Activated CD8-positive, alpha-beta T cell treated with anti-CD3 and anti-CD28 coated beads, Interleukin-2, amount 10 ng/mL, durations not matched to agents 7 days and 5 days (primary cell): Measurements from ENCODE around the gene CLASP1. TPM values are rescaled to one million over a fixed set of nuclear protein-coding genes. Genes with fewer than 3 reads are reported as not detected.
"Not testable (repeated sequence)": the region's sequence is repeated elsewhere in the genome, so short reads cannot be mapped to it uniquely, and the experiment has no call there.

ENCODE experiments used
- ATAC-seq: fragments of 150-1000 bp; cut with Tn5 transposase; one replicate; pipeline ENCODE4 v1.10.0; 2021; ENCODE audit warnings: moderate library complexity
- CTCF ChIA-PET: fragments of 350-600 bp; sonication (Branson Sonifier 250); formaldehyde crosslinking; loops from one replicate; lab custom pipeline; 2021; ENCODE audit warnings: antibody characterized with exemption; lab: Charles Lee
- POLR2A ChIA-PET: fragments of 350-600 bp; sonication (Branson Sonifier 250); formaldehyde crosslinking; loops from one replicate; lab custom pipeline; 2021; ENCODE audit warnings: antibody characterized with exemption; lab: Charles Lee
- DNase-seq: peaks from one replicate; pipeline ENCODE4 v3.0.0-alpha.2; 2020
- H3K27ac Mint-ChIP-seq: one replicate; pipeline ENCODE4 v1.8.0; 2021; ENCODE audit warnings: mild to moderate bottlenecking, mixed read lengths
- H3K27me3 Mint-ChIP-seq: one replicate; pipeline ENCODE4 v1.8.0; 2021; ENCODE audit warnings: low read depth, mixed read lengths
- H3K36me3 Mint-ChIP-seq: one replicate; pipeline ENCODE4 v1.8.0; 2021; ENCODE audit warnings: low read depth, mixed read lengths
- H3K4me1 Mint-ChIP-seq: one replicate; pipeline ENCODE4 v1.8.0; 2021; ENCODE audit warnings: low read depth, mixed read lengths
- H3K4me3 Mint-ChIP-seq: one replicate; pipeline ENCODE4 v1.8.0; 2021; ENCODE audit warnings: mild to moderate bottlenecking, mixed read lengths
- H3K9me3 Mint-ChIP-seq: one replicate; pipeline ENCODE4 v1.8.0; 2022; ENCODE audit warnings: mixed read lengths; ENCODE audit not compliant: insufficient read depth
- total RNA-seq, 2 experiments: library from RNA; stranded (reverse); gene quantifications; one replicate each; pipeline ENCODE4 v1.2.3, GENCODE V29; 2021

Gene CLASP1
- 10 to 100 TPM; 62.3 to 65.2 TPM for total RNA-seq

GRCh38 chr2:121649149-121649595 is at the start of gene CLASP1:
CLASP1 (minus strand) TSS chr2:121649462; CDS start chr2:121605895, 43,567 bp downstream.
- ATAC-seq (peak; percentile 57), DNase-seq (no peak)
- H3K36me3 Mint-ChIP-seq: peaks cover 41% of the 10 kb centered on the region
- CTCF ChIA-PET: interaction anchor here (1.2 to 2.9 kb wide), 6 partner anchors 51 to 246 kb away, joined by 4 to 11 read pairs (median 8); partner anchors contain the start of genes NIFK and RNU4ATAC
- POLR2A ChIA-PET: interaction anchor here (0.8 to 9.9 kb wide), 16 partner anchors 8 to 137 kb away, joined by 3 to 176 read pairs (median 5); partner anchors contain the start of genes NIFK and RNU4ATAC
- no peaks in the 10 kb centered on the region for H3K27me3 Mint-ChIP-seq
- H3K27ac Mint-ChIP-seq: peak within 1 kb of the TSS; percentile 98
- peak within 1 kb of the TSS; percentile 100 for H3K4me3 Mint-ChIP-seq
- peaks cover 54% of the 10 kb centered on the region for H3K4me1 Mint-ChIP-seq
- H3K9me3 Mint-ChIP-seq: no peaks in the 10 kb centered on the region

- ChIA-PET CTCF (interaction anchor here (2.3 to 3.3 kb wide), 2 partner anchors 168 to 296 kb away, joined by 7 to 12 read pairs; partner anchors contain the start of gene RNU4ATAC), POLR2A (interaction anchor here (1.5 to 5.5 kb wide), 7 partner anchors 14 to 168 kb away, joined by 4 to 110 read pairs (median 13); partner anchors contain the start of genes CLASP1, NIFK and RNU4ATAC)
- H3K9me3 Mint-ChIP-seq: no peaks in the 10 kb centered on the region
- no peak for DNase-seq
- peaks cover 52% of the 10 kb centered on the region for H3K4me1 Mint-ChIP-seq
- no peak overlapping the region for H3K4me3 Mint-ChIP-seq
- H3K36me3 Mint-ChIP-seq: no peaks in the 10 kb centered on the region
- peak overlapping the region; percentile 98 for H3K27ac Mint-ChIP-seq
- H3K27me3 Mint-ChIP-seq: no peaks in the 10 kb centered on the region
- no peak for ATAC-seq
Observed at GRCh38 chr2:121698318-121698930, 49.2 kb upstream of the CLASP1 start.

- H3K9me3 Mint-ChIP-seq: no peaks in the 10 kb centered on the region
- H3K27ac Mint-ChIP-seq: peak overlapping the region; percentile 27
- no peak for DNase-seq
- H3K4me1 Mint-ChIP-seq: peaks cover 47% of the 10 kb centered on the region
- H3K4me3 Mint-ChIP-seq: no peak overlapping the region
- CTCF ChIA-PET: interaction anchor here (1.0 kb wide), 1 partner anchor 47 kb away, joined by 3 read pairs; no protein-coding TSS in a partner anchor
- ATAC-seq: no peak
- POLR2A ChIA-PET: interaction anchor here (1.8 to 5.5 kb wide), 2 partner anchors 48 to 166 kb away, joined by 6 to 110 read pairs; partner anchors contain the start of genes CLASP1 and RNU4ATAC
- H3K27me3 Mint-ChIP-seq: peaks cover under 1% of the 10 kb centered on the region
- no peaks in the 10 kb centered on the region for H3K36me3 Mint-ChIP-seq
Observed at GRCh38 chr2:121697108-121697631, 47.9 kb upstream of the CLASP1 start.

GRCh38 chr2:121696410-121696930 is 47.2 kb upstream of the CLASP1 start:
- no peak overlapping the region for H3K4me3 Mint-ChIP-seq
- ATAC-seq (no peak), DNase-seq (no peak)
- ChIA-PET CTCF (no interaction called here), POLR2A (interaction anchor here (1.4 to 1.8 kb wide), 2 partner anchors 48 to 166 kb away, joined by 3 to 6 read pairs; partner anchors contain the start of gene RNU4ATAC)
- H3K9me3 Mint-ChIP-seq: no peaks in the 10 kb centered on the region
- peaks cover 42% of the 10 kb centered on the region for H3K4me1 Mint-ChIP-seq
- H3K27ac Mint-ChIP-seq: peak overlapping the region; percentile 40
- peaks cover 3% of the 10 kb centered on the region for H3K27me3 Mint-ChIP-seq
- no peaks in the 10 kb centered on the region for H3K36me3 Mint-ChIP-seq

GRCh38 chr2:121695171-121695451 is 45.8 kb upstream of the CLASP1 start:
- POLR2A ChIA-PET: interaction anchor here (0.9 to 1.4 kb wide), 2 partner anchors 47 to 164 kb away, joined by 3 read pairs; partner anchors contain the start of gene RNU4ATAC
- CTCF ChIA-PET: interaction anchor here (0.6 kb wide), 1 partner anchor 53 kb away, joined by 3 read pairs; no protein-coding TSS in a partner anchor
- no peaks in the 10 kb centered on the region for H3K9me3 Mint-ChIP-seq
- DNase-seq (no peak), ATAC-seq (no peak)
- H3K27ac Mint-ChIP-seq: no peak overlapping the region
- H3K27me3 Mint-ChIP-seq: peaks cover 3% of the 10 kb centered on the region
- no peak overlapping the region for H3K4me3 Mint-ChIP-seq
- peaks cover 28% of the 10 kb centered on the region for H3K4me1 Mint-ChIP-seq
- H3K36me3 Mint-ChIP-seq: no peaks in the 10 kb centered on the region

- Mint-ChIP-seq H3K4me3 (no peak overlapping the region), H3K9me3 (no peaks in the 10 kb centered on the region), H3K36me3 (no peaks in the 10 kb centered on the region), H3K4me1 (peaks cover 25% of the 10 kb centered on the region), H3K27me3 (peaks cover 3% of the 10 kb centered on the region), H3K27ac (no peak overlapping the region)
- ATAC-seq: no peak
- POLR2A ChIA-PET: no interaction called here
- CTCF ChIA-PET: interaction anchor here (0.6 kb wide), 1 partner anchor 54 kb away, joined by 3 read pairs; no protein-coding TSS in a partner anchor
- DNase-seq: no peak
Observed at GRCh38 chr2:121694398-121695170, 45.3 kb upstream of the CLASP1 start.

GRCh38 chr2:121690572-121690971 is 41.3 kb upstream of the CLASP1 start:
- not testable (repeated sequence) for H3K27ac Mint-ChIP-seq, H3K9me3 Mint-ChIP-seq, H3K4me3 Mint-ChIP-seq, H3K36me3 Mint-ChIP-seq, H3K27me3 Mint-ChIP-seq, ATAC-seq, DNase-seq
- ChIA-PET CTCF (interaction anchor here (1.0 kb wide), 1 partner anchor 9 kb away, joined by 3 read pairs; no protein-coding TSS in a partner anchor), POLR2A (interaction anchor here (1.1 to 1.5 kb wide), 2 partner anchors 41 to 160 kb away, joined by 5 read pairs; partner anchors contain the start of genes CLASP1 and RNU4ATAC)
- peaks cover 10% of the 10 kb centered on the region for H3K4me1 Mint-ChIP-seq

- H3K4me1 Mint-ChIP-seq: peaks cover 10% of the 10 kb centered on the region
- H3K27me3 Mint-ChIP-seq: peaks cover 3% of the 10 kb centered on the region
- DNase-seq (no peak), ATAC-seq (no peak)
- no peaks in the 10 kb centered on the region for H3K36me3 Mint-ChIP-seq
- H3K4me3 Mint-ChIP-seq: no peak overlapping the region
- H3K9me3 Mint-ChIP-seq: no peaks in the 10 kb centered on the region
- no peak overlapping the region for H3K27ac Mint-ChIP-seq
- ChIA-PET CTCF (no interaction called here), POLR2A (interaction anchor here (1.1 kb wide), 1 partner anchor 40 kb away, joined by 5 read pairs; the partner anchor contains the start of gene CLASP1)
Observed at GRCh38 chr2:121690095-121690494, 40.8 kb upstream of the CLASP1 start.

- H3K27ac Mint-ChIP-seq: no peak overlapping the region
- ChIA-PET POLR2A (interaction anchor here (0.9 to 1.1 kb wide), 2 partner anchors 40 to 159 kb away, joined by 3 to 5 read pairs; partner anchors contain the start of genes CLASP1 and RNU4ATAC), CTCF (interaction anchor here (0.6 kb wide), 1 partner anchor 70 kb away, joined by 3 read pairs; no protein-coding TSS in a partner anchor)
- H3K9me3 Mint-ChIP-seq: peaks cover 6% of the 10 kb centered on the region
- H3K4me3 Mint-ChIP-seq: no peak overlapping the region
- H3K4me1 Mint-ChIP-seq: peaks cover 10% of the 10 kb centered on the region
- DNase-seq: no peak
- peaks cover 3% of the 10 kb centered on the region for H3K27me3 Mint-ChIP-seq
- no peak for ATAC-seq
- peaks cover under 1% of the 10 kb centered on the region for H3K36me3 Mint-ChIP-seq
Observed at GRCh38 chr2:121689356-121689755, 40.1 kb upstream of the CLASP1 start.

- ChIA-PET CTCF (no interaction called here), POLR2A (interaction anchor here (0.9 kb wide), 1 partner anchor 158 kb away, joined by 3 read pairs; the partner anchor contains the start of gene RNU4ATAC)
- H3K9me3 Mint-ChIP-seq: peaks cover 11% of the 10 kb centered on the region
- no peak for ATAC-seq
- DNase-seq: no peak
- peaks cover 10% of the 10 kb centered on the region for H3K4me1 Mint-ChIP-seq
- peaks cover 3% of the 10 kb centered on the region for H3K27me3 Mint-ChIP-seq
- no peak overlapping the region for H3K4me3 Mint-ChIP-seq
- no peak overlapping the region for H3K27ac Mint-ChIP-seq
- peaks cover 6% of the 10 kb centered on the region for H3K36me3 Mint-ChIP-seq
Observed at GRCh38 chr2:121688820-121689219, 39.6 kb upstream of the CLASP1 start.

- no peak overlapping the region for H3K4me3 Mint-ChIP-seq
- H3K9me3 Mint-ChIP-seq: peaks cover 24% of the 10 kb centered on the region
- peaks cover 10% of the 10 kb centered on the region for H3K4me1 Mint-ChIP-seq
- peaks cover 12% of the 10 kb centered on the region for H3K36me3 Mint-ChIP-seq
- POLR2A ChIA-PET: no interaction called here
- no peaks in the 10 kb centered on the region for H3K27me3 Mint-ChIP-seq
- CTCF ChIA-PET: no interaction called here
- DNase-seq (no peak), ATAC-seq (no peak)
- no peak overlapping the region for H3K27ac Mint-ChIP-seq
Observed at GRCh38 chr2:121686902-121687301, 37.6 kb upstream of the CLASP1 start.
